H1 (cell line): ENCODE data around the gene CACNG3.

Source experiments
- ATF3 ChIP-seq: IDR thresholded peaks from 2 replicates; pipeline ENCODE4 v1.6.1; 2011; ENCODE audit warnings: low read depth, mild to moderate bottlenecking, low read length; ENCODE audit not compliant: insufficient read depth
- POLR2A ChIP-seq, 2 experiments: IDR thresholded peaks; 1 replicate in 1 of 2; 2 replicates in 1 of 2; pipeline ENCODE4 v1.6.1; 2011; ENCODE audit warnings: low read depth in 2 of 2, low read length in 2 of 2, mild to moderate bottlenecking in 2 of 2; ENCODE audit errors: control extremely low read depth in 1 of 2
- POU5F1 ChIP-seq: IDR thresholded peaks from 2 replicates; pipeline ENCODE4 v1.6.1; 2011; ENCODE audit warnings: low read depth, mild to moderate bottlenecking, low read length, moderate library complexity

GRCh38 chr16:24352746-24353145 lies 96.6 kb downstream of the CACNG3 start:
- TF ChIP-seq POU5F1 (no peak), ATF3 (no peak), POLR2A (IDR thresholded peaks at IDR 0.05; ENCODE audit: control extremely low read depth in 1 of 2, low read depth in 2 of 2, low read length in 2 of 2) (no peak)
